ENCODE data around the gene SYNDIG1. TPM values are rescaled to one million over a fixed set of nuclear protein-coding genes. Genes with fewer than 3 reads are reported as not detected.

SYNDIG1 gene
- total RNA-seq, 1 experiment from 2014 or later = not detected

DNA sequence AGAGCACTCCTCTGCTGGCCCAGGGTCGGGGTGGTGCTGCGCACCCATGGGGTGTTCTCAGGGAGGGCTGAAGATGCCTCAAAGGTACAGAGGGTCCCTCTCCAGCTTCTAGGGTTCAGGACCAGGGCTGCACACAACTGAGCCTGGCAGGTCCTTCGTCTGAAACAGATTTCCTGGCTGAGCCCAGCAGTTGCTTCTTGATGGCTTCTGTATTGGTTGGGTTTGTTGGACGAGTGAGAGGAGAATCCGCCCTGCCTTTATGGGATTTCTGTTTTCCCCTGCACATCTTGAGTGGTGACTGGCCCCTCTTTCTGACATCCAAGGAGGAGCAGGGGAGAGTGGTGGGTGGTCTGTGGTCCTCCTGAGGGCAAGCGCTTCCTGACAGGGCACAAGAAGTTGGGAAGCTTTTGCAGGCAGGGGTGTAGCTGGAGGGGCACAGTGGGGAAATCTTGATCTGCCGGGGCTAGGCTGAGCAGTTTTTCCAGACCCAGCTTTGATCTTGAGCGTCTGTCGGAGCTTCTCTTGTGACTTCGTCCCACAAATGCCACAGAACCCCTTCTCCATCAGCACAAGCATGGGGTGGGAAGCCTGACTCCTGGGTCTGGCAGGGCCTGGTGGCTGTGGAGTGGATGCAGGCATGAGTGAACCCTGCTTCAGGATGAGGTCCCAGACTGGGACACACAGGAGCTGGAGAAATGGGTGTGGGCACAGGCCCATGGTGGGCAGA is 116.5 kb downstream of the SYNDIG1 start:
- POLR2A ChIA-PET = no interaction called here
- Mint-ChIP-seq H3K4me1 (ENCODE audit: low read depth, unreplicated experiment) (no peaks in the 10 kb centered on the region), H3K27me3 (ENCODE audit: insufficient read depth, unreplicated experiment) (peaks cover 16% of the 10 kb centered on the region), H3K27ac (ENCODE audit: unreplicated experiment) (no peak overlapping the region), H3K9me3 (ENCODE audit: unreplicated experiment) (no peaks in the 10 kb centered on the region), H3K36me3 (ENCODE audit: insufficient read depth, unreplicated experiment) (no peaks in the 10 kb centered on the region), H3K4me3 (ENCODE audit: unreplicated experiment) (no peak overlapping the region)
- H3K4me3 ChIP-seq (ENCODE audit: low read depth, low read length) = no peak overlapping the region
- no TSS peak for BruUV-seq (replicated peaks)
- DNase-seq = no peak
- no peaks in the 10 kb centered on the region for H3K4me1 ChIP-seq
- intact Hi-C loops (cut with micrococcal nuclease; ENCODE audit: unreplicated experiment) = no loop called here
- TF ChIP-seq, protein P1, sequence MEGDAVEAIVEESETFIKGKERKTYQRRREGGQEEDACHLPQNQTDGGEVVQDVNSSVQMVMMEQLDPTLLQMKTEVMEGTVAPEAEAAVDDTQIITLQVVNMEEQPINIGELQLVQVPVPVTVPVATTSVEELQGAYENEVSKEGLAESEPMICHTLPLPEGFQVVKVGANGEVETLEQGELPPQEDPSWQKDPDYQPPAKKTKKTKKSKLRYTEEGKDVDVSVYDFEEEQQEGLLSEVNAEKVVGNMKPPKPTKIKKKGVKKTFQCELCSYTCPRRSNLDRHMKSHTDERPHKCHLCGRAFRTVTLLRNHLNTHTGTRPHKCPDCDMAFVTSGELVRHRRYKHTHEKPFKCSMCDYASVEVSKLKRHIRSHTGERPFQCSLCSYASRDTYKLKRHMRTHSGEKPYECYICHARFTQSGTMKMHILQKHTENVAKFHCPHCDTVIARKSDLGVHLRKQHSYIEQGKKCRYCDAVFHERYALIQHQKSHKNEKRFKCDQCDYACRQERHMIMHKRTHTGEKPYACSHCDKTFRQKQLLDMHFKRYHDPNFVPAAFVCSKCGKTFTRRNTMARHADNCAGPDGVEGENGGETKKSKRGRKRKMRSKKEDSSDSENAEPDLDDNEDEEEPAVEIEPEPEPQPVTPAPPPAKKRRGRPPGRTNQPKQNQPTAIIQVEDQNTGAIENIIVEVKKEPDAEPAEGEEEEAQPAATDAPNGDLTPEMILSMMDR (IDR thresholded peaks at IDR 0.05; ENCODE audit: insufficient read depth in 1 of 2, low read depth in 1 of 2, low read length in 1 of 2, severe bottlenecking in 1 of 2, unreplicated experiment in 1 of 2) = no peak
- CTCF ChIA-PET = no interaction called here
- H3K9me3 ChIP-seq = no peaks in the 10 kb centered on the region
- H3K36me3 ChIP-seq (ENCODE audit: control insufficient read depth, insufficient read depth, low read length) = no peaks in the 10 kb centered on the region
- no peaks in the 10 kb centered on the region; the same call in 1 of the 2 replicates for H3K27me3 ChIP-seq (replicated peaks; ENCODE audit: control insufficient read depth, insufficient read depth, low read length)

DNA sequence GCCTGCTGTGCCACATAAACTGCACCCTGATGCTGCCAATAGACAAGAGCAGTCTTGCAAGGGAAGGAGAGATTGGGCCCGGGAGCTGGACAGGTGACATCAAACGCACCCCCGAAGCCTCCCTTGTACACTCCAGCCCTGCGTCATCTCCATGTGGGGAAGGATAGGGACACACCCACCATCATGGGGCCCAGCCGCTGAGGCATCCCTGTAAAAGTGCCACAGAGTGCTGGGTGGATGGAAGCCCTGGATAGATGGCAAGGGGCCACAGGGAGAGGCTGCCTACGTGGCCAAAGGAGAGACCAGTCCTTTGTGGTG is 117.1 kb downstream of the SYNDIG1 start:
- DNase-seq = no peak
- no peaks in the 10 kb centered on the region for H3K36me3 Mint-ChIP-seq (ENCODE audit: insufficient read depth, unreplicated experiment)
- ChIA-PET CTCF (no interaction called here), POLR2A (no interaction called here)
- H3K27ac Mint-ChIP-seq (ENCODE audit: unreplicated experiment) = no peak overlapping the region
- no peaks in the 10 kb centered on the region for H3K36me3 ChIP-seq (ENCODE audit: control insufficient read depth, insufficient read depth, low read length)
- H3K9me3 ChIP-seq = no peaks in the 10 kb centered on the region
- peaks cover 16% of the 10 kb centered on the region for H3K27me3 Mint-ChIP-seq (ENCODE audit: insufficient read depth, unreplicated experiment)
- TF ChIP-seq, protein P1 (IDR thresholded peaks at IDR 0.05; ENCODE audit: insufficient read depth in 1 of 2, low read depth in 1 of 2, low read length in 1 of 2, severe bottlenecking in 1 of 2, unreplicated experiment in 1 of 2) = no peak
- H3K9me3 Mint-ChIP-seq (ENCODE audit: unreplicated experiment) = no peaks in the 10 kb centered on the region
- H3K4me3 Mint-ChIP-seq (ENCODE audit: unreplicated experiment) = no peak overlapping the region
- H3K4me1 ChIP-seq = no peaks in the 10 kb centered on the region
- intact Hi-C loops (cut with micrococcal nuclease; ENCODE audit: unreplicated experiment) = no loop called here
- H3K27me3 ChIP-seq (replicated peaks; ENCODE audit: control insufficient read depth, insufficient read depth, low read length) = no peaks in the 10 kb centered on the region; the same call in 1 of the 2 replicates
- H3K4me3 ChIP-seq (ENCODE audit: low read depth, low read length) = no peak overlapping the region
- no TSS peak for BruUV-seq (replicated peaks)
- H3K4me1 Mint-ChIP-seq (ENCODE audit: low read depth, unreplicated experiment) = no peaks in the 10 kb centered on the region

DNA sequence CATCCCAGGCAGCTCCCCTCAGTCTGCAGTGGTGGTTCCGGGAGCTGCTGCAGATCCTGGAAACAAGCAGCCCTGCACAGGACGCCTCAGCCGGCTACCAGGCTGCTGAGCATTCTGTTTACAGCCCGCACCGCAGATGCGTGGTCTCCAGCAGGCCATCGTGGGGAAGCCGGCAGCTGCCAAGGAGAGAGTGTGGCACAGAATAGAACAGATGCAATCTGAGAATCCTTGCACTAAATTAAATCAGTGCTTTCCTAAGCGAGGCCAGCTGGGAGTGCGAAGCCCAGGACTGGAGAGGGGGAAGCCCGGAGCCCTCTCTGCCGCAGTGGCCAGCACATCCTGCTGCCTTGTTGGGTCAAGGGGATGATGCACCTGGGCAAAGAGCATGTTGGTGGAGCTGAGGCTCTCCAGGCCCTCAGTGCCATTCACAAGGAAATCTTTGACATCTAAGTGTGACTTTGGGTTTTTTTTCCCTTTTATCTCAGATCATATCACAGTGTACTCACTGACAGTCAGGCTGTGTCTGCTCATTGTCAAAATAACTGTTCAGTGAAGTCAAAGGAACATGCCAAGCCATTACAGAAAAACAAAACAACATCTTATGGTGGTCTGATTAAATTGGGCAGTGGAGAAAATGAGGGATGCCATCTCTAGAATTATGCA is 118.1 kb downstream of the SYNDIG1 start:
- POLR2A ChIA-PET = no interaction called here
- CTCF ChIA-PET = no interaction called here
- intact Hi-C loops (cut with micrococcal nuclease; ENCODE audit: unreplicated experiment) = no loop called here

More for the DNA sequence above, 118.1 kb downstream of the SYNDIG1 start:
- H3K36me3 ChIP-seq (ENCODE audit: control insufficient read depth, insufficient read depth, low read length) = no peaks in the 10 kb centered on the region
- H3K36me3 Mint-ChIP-seq (ENCODE audit: insufficient read depth, unreplicated experiment) = no peaks in the 10 kb centered on the region
- H3K4me1 ChIP-seq = no peaks in the 10 kb centered on the region
- no peak for DNase-seq
- no peak overlapping the region for H3K4me3 ChIP-seq (ENCODE audit: low read depth, low read length)
- H3K4me3 Mint-ChIP-seq (ENCODE audit: unreplicated experiment) = no peak overlapping the region
- no peaks in the 10 kb centered on the region for H3K4me1 Mint-ChIP-seq (ENCODE audit: low read depth, unreplicated experiment)
- no peaks in the 10 kb centered on the region; the same call in 1 of the 2 replicates for H3K27me3 ChIP-seq (replicated peaks; ENCODE audit: control insufficient read depth, insufficient read depth, low read length)
- peaks cover 13% of the 10 kb centered on the region for H3K27me3 Mint-ChIP-seq (ENCODE audit: insufficient read depth, unreplicated experiment)
- no peaks in the 10 kb centered on the region for H3K9me3 Mint-ChIP-seq (ENCODE audit: unreplicated experiment)
- BruUV-seq (replicated peaks) = no TSS peak
- TF ChIP-seq, protein P1 (IDR thresholded peaks at IDR 0.05; ENCODE audit: insufficient read depth in 1 of 2, low read depth in 1 of 2, low read length in 1 of 2, severe bottlenecking in 1 of 2, unreplicated experiment in 1 of 2) = no peak
- H3K9me3 ChIP-seq = no peaks in the 10 kb centered on the region
- H3K27ac Mint-ChIP-seq (ENCODE audit: unreplicated experiment) = no peak overlapping the region
